Left lung (tissue), 10 donors: ENCODE measurements around the gene ADAD2. TPM values are rescaled to one million over a fixed set of nuclear protein-coding genes. Genes with fewer than 3 reads are reported as not detected.

Experiments used
- ATAC-seq: fragments of 200-7000 bp; cut with Tn5 transposase; one replicate; pipeline ENCODE4 v1.9.1; 2020; ENCODE audit warnings: moderate library complexity
- DNase-seq, 4 donors: peaks; one replicate each; pipeline ENCODE4 v3.0.0-alpha.2; 2013 to 2020
- H3K27ac ChIP-seq, 2 donors: fragments of 200-600 bp; sonication (generic) in 1 of 2; one replicate each; pipeline versions ENCODE4 v1.5.0 to v1.8.0; 2020 to 2021
- H3K27me3 ChIP-seq, 2 donors: fragments of 200-600 bp; sonication (generic) in 1 of 2; one replicate each; pipeline versions ENCODE4 v1.5.0 to v1.8.0; 2020 to 2021
- H3K36me3 ChIP-seq, 2 donors: fragments of 200-600 bp; sonication (generic) in 1 of 2; one replicate each; pipeline versions ENCODE4 v1.5.0 to v1.8.0; 2020 to 2021
- H3K4me1 ChIP-seq, 2 donors: fragments of 200-600 bp; one replicate each; pipeline ENCODE4 v1.8.0; 2021
- H3K4me3 ChIP-seq, 2 donors: fragments of 200-600 bp; sonication (generic) in 1 of 2; one replicate each; pipeline versions ENCODE4 v1.5.0 to v1.8.0; 2020 to 2021; ENCODE audit warnings: mild to moderate bottlenecking in 1 of 2
- H3K9me3 ChIP-seq, 2 donors: fragments of 200-600 bp; sonication (generic) in 1 of 2; one replicate each; pipeline versions ENCODE4 v1.5.0 to v1.8.0; 2020 to 2021
- intact Hi-C, 2 donors: fragments of 100-400 bp; cut with DNase I; formaldehyde crosslinking; loops; one replicate each; pipeline versions ENCODE4 v1.11.2 to v1.14.2; 2022
- polyA plus RNA-seq, 6 donors: library from polyadenylated mRNA; unstranded; fragments of 120-200 nt; gene quantifications; one replicate each; pipeline ENCODE4 v1.2.1, GENCODE V29; 2013; ENCODE audit not compliant: insufficient read length in 6 of 6
- total RNA-seq, 2 donors: library from RNA; stranded (reverse); fragmentation: NEBNext Ultra II Directional; extraction: Animal tissue kit (Norgen Biotek cat#: 25700); gene quantifications; one replicate each; pipeline ENCODE4 v1.2.1, GENCODE V29; 2021
- TF ChIP-seq, protein P1 (sequence below), 2 donors: fragments of 200-600 bp; sonication (generic) in 1 of 2; IDR thresholded peaks; one replicate each; pipeline versions ENCODE4 v1.5.0 to v1.8.0; 2021; ENCODE audit warnings: antibody characterized with exemption in 2 of 2
- donor health status: DM: no; HTN: yes; CAD: no.
- donor health status: DM: no; HTN: no; CAD: no.

Gene ADAD2
- total and polyA plus RNA-seq, 8 donors = 0.09 to 1.4 (median 0.41) TPM

GRCh38 chr16:84234321-84235241 is 43.6 kb downstream of the ADAD2 start:
- ATAC-seq = no peak
- Histone ChIP-seq H3K4me3 (no peak overlapping the region), H3K4me1 (peaks cover 0 to 6% of the 10 kb centered on the region in 2 donors), H3K27ac (no peak overlapping the region), H3K36me3 (no peaks in the 10 kb centered on the region), H3K9me3 (no peaks in the 10 kb centered on the region), H3K27me3 (peaks cover 0 to 15% of the 10 kb centered on the region in 2 donors)
- TF ChIP-seq, protein P1, sequence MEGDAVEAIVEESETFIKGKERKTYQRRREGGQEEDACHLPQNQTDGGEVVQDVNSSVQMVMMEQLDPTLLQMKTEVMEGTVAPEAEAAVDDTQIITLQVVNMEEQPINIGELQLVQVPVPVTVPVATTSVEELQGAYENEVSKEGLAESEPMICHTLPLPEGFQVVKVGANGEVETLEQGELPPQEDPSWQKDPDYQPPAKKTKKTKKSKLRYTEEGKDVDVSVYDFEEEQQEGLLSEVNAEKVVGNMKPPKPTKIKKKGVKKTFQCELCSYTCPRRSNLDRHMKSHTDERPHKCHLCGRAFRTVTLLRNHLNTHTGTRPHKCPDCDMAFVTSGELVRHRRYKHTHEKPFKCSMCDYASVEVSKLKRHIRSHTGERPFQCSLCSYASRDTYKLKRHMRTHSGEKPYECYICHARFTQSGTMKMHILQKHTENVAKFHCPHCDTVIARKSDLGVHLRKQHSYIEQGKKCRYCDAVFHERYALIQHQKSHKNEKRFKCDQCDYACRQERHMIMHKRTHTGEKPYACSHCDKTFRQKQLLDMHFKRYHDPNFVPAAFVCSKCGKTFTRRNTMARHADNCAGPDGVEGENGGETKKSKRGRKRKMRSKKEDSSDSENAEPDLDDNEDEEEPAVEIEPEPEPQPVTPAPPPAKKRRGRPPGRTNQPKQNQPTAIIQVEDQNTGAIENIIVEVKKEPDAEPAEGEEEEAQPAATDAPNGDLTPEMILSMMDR (IDR thresholded peaks at IDR 0.05) = no peak
- intact Hi-C loops = no loop called here
- no peak for DNase-seq

GRCh38 chr16:84236671-84237070 is 45.7 kb downstream of the ADAD2 start:
- no peak overlapping the region for H3K4me3 ChIP-seq
- DNase-seq (no peak), ATAC-seq (no peak)
- peaks cover 0 to 30% of the 10 kb centered on the region in 2 donors for H3K27me3 ChIP-seq
- no peak overlapping the region for H3K27ac ChIP-seq
- H3K9me3 ChIP-seq = no peaks in the 10 kb centered on the region
- intact Hi-C loops = no loop called here
- peaks cover 0 to 6% of the 10 kb centered on the region in 2 donors for H3K4me1 ChIP-seq
- TF ChIP-seq, protein P1 (IDR thresholded peaks at IDR 0.05) = no peak
- H3K36me3 ChIP-seq = no peaks in the 10 kb centered on the region

DNA sequence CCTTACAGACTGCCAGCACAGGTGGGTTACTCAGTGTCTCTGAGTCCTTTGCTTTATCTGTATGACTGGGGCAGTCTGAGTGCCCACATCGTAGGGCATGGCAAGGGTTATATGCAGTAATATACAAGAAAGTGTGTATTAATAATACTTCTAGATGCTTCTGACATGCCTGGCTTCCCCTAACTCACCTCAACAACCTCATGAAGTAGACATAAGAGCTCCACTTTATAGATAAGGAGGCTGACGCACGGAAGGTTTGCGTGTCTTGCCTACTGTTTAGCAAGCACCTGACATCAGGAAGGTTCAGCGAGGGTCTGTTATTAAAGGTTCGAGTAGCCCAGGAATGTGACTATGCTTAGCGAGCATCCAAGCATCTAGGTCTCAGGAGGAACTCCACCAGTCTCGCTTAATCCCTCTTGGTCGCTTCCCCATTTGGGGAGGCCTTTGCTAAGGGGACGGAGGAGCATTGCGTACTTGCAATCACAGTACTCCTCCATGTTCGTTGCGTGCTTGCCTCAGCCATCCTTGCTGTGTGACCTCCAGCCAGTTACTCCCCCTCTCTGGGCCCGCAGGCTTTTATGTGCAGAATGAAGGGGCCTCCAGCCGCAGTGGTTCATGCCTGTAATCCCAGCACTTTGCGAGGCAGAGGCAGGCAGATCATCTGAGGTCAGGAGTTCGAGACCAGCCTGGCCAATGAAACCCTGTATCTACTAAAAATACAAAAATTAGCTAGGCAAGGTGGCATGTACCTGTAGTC is 47.2 kb downstream of the ADAD2 start:
- H3K4me1 ChIP-seq = peaks cover 0 to 6% of the 10 kb centered on the region in 2 donors
- H3K4me3 ChIP-seq = no peak overlapping the region
- intact Hi-C loops = no loop called here
- H3K27ac ChIP-seq = no peak overlapping the region
- no peaks in the 10 kb centered on the region for H3K9me3 ChIP-seq
- ATAC-seq = peak; percentile 91
- peaks cover 0 to 39% of the 10 kb centered on the region in 2 donors for H3K27me3 ChIP-seq
- no peaks in the 10 kb centered on the region for H3K36me3 ChIP-seq
- peak in 3 of 4 donors; percentile 17 to 61 (median 47) for DNase-seq
- TF ChIP-seq, protein P1 (IDR thresholded peaks at IDR 0.05) = no peak

- ATAC-seq (peak; percentile 4), DNase-seq (peak in 1 of 4 donors; percentile 6)
- Histone ChIP-seq H3K36me3 (no peaks in the 10 kb centered on the region), H3K27ac (no peak overlapping the region), H3K4me3 (no peak overlapping the region), H3K9me3 (no peaks in the 10 kb centered on the region), H3K27me3 (peaks cover 0 to 36% of the 10 kb centered on the region in 2 donors), H3K4me1 (peaks cover 0 to 6% of the 10 kb centered on the region in 2 donors)
- TF ChIP-seq, protein P1 (IDR thresholded peaks at IDR 0.05) = no peak
- intact Hi-C loops = no loop called here
These were observed 48.3 kb downstream of the ADAD2 start for GRCh38 chr16:84239141-84239769.
